Measurements from ENCODE around the gene PRRT1B. TPM values are rescaled to one million over a fixed set of nuclear protein-coding genes. Genes with fewer than 3 reads are reported as not detected.

Gene PRRT1B
- total RNA-seq, 1 experiment from 2014 or later: not detected

DNA sequence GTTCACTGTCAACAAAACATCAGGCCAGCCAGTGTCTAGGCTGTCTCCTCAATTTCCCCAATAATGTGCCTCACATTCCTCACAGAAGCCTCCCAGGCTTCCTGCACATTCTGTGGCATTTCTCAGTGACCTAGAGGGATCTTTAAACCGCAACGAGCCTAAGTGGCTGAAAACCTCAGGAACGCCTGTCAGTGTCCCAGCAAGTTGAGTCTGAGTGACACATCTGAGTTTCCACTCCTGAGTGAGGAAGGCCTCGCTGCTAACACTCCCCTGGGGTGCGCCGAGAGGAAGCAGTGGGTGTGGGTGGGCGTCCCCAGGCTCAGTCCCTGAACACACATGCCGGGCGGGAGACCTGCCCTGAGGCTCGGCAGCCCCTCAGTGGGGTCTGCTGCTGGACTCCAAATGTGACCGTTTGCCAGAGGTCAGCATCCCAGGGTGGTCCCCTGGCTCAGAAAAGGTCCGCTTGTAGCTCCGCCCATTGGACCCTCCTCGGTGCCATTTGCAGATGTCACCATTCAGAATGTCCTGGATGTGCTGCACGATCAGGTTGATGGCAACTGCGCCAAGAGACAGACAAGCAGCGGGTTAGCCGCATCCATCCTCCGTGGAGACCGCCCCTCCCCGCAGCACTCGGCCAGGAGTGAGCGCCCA is 20.5 kb upstream of the PRRT1B start:
- Histone ChIP-seq H3K79me2 (ENCODE audit: low read length) (peaks cover 2% of the 10 kb centered on the region), H3K9me3 (ENCODE audit: low read length) (no peaks in the 10 kb centered on the region), H3K4me2 (ENCODE audit: low read depth, low read length, poor library complexity, severe bottlenecking) (no peak overlapping the region), H3K36me3 (ENCODE audit: insufficient read depth, low read length) (no peaks in the 10 kb centered on the region; the same call in 1 of the 2 replicates), H3K27ac (ENCODE audit: low read length) (no peak overlapping the region), H3K27me3 (ENCODE audit: low read length) (no peaks in the 10 kb centered on the region), H3K9me2 (replicated peaks; ENCODE audit: insufficient read depth, low read length) (no peaks in the 10 kb centered on the region), H3K4me1 (ENCODE audit: low read length) (peaks cover 3% of the 10 kb centered on the region), H2AFZ (ENCODE audit: low read length) (no peak overlapping the region), H4K20me1 (ENCODE audit: insufficient read depth, low read depth, low read length) (no peaks in the 10 kb centered on the region), H3K4me3 (ENCODE audit: low read length) (no peak overlapping the region), H3K9ac (ENCODE audit: low read length) (no peak overlapping the region)
- no peak for DNase-seq

DNA sequence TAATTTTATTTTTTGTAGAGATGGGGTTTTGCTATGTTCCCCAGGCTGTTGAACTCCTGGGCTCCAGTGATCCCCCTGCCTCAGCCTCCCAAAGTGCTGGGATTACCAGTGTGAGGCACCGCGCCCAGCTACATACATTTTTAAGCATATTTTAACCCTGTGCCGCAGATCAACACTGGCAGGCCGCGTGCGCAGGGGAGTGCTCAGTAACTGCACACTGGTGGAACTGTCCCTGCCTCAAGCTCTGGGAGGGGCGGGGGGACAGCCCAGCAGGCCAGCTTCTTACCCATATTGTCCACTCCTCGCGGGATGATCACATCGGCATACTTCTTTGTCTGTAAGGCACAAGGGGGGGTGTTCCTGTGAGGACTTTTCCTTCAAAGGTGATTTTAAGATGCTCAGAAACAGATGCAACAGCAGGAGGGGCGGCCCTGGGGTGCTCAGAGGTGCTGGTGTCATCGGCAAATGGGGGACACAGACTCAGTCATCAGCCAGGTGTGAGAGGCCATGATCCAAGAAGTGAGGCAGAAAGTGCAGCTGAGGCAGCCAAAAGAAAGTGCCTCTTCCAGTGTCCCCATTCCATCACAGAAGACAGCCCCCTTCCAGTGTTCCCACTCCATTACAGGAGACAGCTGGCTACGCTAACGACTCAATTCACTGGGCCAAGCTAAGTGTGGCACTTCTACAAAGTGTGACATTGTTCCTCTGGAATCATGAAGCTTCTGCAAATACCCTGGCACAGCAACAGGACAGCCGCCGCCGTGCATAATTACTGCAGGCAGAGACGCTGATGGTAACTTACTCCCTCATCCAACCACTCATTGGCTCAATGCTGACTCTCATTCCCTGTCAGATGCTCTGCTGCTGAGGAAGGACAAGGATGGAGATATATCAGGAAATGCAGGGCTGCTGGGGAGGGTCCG is 19.4 kb upstream of the PRRT1B start:
- no peaks in the 10 kb centered on the region; the same call in 1 of the 2 replicates for H3K36me3 ChIP-seq (ENCODE audit: insufficient read depth, low read length)
- no peak overlapping the region for H3K4me3 ChIP-seq (ENCODE audit: low read length)
- H2AFZ ChIP-seq (ENCODE audit: low read length): no peak overlapping the region
- H3K9me3 ChIP-seq (ENCODE audit: low read length): no peaks in the 10 kb centered on the region
- H3K9ac ChIP-seq (ENCODE audit: low read length): no peak overlapping the region
- H3K4me1 ChIP-seq (ENCODE audit: low read length): peaks cover 10% of the 10 kb centered on the region
- H3K27ac ChIP-seq (ENCODE audit: low read length): no peak overlapping the region
- DNase-seq: no peak
- no peaks in the 10 kb centered on the region for H4K20me1 ChIP-seq (ENCODE audit: insufficient read depth, low read depth, low read length)
- no peaks in the 10 kb centered on the region for H3K27me3 ChIP-seq (ENCODE audit: low read length)
- no peaks in the 10 kb centered on the region for H3K9me2 ChIP-seq (replicated peaks; ENCODE audit: insufficient read depth, low read length)
- peaks cover 14% of the 10 kb centered on the region for H3K79me2 ChIP-seq (ENCODE audit: low read length)
- H3K4me2 ChIP-seq (ENCODE audit: low read depth, low read length, poor library complexity, severe bottlenecking): no peak overlapping the region

DNA sequence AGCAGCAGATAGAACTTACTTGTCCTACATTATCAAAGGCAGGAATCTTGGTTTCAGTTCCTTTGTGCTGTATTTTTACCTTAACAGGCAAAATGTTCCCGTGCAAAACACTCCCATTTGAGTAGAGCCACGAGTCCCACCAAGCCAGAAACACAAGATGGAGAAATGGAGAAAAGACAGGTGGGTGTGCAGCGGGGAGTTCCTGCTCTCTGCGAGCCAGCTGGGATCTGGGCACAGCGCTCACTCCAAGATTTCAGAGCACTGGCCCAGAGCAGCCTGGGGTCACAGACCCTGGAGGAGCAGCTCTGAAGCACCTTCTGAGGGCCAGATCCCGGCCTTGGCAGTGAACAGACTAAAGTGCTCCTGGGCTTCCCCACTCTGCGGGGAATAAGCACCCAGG is 17.1 kb upstream of the PRRT1B start:
- Histone ChIP-seq H3K36me3 (ENCODE audit: insufficient read depth, low read length) (no peaks in the 10 kb centered on the region), H3K4me1 (ENCODE audit: low read length) (peaks cover 14% of the 10 kb centered on the region), H3K79me2 (ENCODE audit: low read length) (peaks cover 14% of the 10 kb centered on the region), H3K9ac (ENCODE audit: low read length) (no peak overlapping the region), H2AFZ (ENCODE audit: low read length) (no peak overlapping the region), H3K4me3 (ENCODE audit: low read length) (no peak overlapping the region), H3K27me3 (ENCODE audit: low read length) (no peaks in the 10 kb centered on the region), H4K20me1 (ENCODE audit: insufficient read depth, low read depth, low read length) (no peaks in the 10 kb centered on the region), H3K27ac (ENCODE audit: low read length) (no peak overlapping the region), H3K9me2 (replicated peaks; ENCODE audit: insufficient read depth, low read length) (no peaks in the 10 kb centered on the region), H3K4me2 (ENCODE audit: low read depth, low read length, poor library complexity, severe bottlenecking) (no peak overlapping the region), H3K9me3 (ENCODE audit: low read length) (no peaks in the 10 kb centered on the region)
- DNase-seq: no peak

DNA sequence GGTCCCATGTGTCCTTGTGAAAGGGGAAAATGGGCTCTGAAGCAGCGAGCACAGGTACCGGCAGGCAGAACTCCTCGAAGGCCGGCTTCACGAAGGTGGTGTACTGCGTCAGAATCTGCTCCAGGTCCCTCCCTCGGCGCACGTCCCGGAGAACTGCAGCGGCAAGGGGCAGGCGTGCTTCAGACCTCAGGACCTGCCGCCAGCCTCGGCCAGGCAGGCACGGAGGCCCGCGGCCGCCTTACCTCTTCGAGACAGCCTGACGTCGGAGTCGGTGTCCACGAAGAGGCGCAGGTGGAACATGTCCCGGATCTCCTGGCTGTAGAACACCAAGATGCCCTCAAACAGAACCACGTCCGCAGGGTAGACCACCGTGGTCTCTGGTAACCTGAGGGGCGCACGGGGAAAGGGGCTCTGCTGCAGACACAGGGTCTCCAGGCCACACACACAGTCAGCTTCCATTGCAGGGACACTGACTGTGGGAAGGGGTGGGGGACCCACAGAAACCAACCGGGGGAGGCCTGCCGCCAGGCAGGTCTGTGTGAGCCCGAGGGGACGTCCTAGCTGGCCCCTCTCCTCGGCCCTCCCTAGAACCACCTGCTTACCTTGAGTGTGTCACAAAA is 16.3 kb upstream of the PRRT1B start:
- no peak for DNase-seq
- H3K36me3 ChIP-seq (ENCODE audit: insufficient read depth, low read length): no peaks in the 10 kb centered on the region
- H3K9ac ChIP-seq (ENCODE audit: low read length): no peak overlapping the region

DNA sequence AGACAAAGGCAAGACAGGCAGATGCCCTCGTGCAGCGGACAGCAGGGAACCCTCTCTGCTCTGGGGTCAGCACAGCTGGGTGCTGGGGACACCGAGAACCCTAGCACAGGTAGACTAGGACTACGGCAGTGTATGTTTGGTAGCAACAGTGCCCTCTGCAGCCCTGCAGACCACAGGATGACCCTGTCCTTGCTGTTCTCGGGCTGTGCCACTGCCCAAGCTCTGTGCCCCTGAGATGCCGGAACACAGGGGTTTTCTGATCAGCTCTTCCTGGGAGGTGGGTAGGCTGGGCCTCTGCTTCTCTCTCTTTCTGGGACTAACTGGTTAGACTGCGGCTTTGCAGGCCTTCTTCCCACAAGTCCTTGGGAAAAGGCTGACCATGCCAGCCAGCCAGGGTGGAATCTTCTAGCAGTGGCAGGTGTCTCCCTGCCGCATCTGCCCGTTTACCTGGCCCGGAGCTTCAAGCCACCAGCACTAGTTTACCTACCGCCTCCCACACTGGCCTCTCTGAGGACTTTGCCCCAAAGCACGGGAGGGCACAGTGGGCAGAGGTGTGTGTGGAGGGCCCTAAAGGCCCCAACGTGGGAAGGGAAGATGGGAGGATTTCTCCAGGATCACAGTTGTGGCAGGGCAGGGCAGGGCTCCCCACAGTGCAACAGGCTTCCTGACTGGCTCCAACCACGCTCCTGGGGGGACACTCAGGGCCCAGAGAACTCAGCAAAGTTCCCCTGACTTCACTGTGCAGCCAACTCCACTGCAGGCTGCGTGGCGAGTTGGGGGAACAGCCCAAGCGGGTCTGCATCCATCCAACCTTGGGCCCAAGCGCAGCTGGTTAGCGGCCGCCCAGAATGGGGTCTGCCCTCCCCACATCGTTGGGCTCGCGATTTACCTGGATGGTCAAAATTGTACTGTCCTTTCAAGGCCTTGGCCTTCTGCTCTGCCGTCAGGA is 15.5 kb upstream of the PRRT1B start:
- DNase-seq: no peak
- Histone ChIP-seq H3K27me3 (ENCODE audit: low read length) (no peaks in the 10 kb centered on the region), H2AFZ (ENCODE audit: low read length) (no peak overlapping the region), H3K4me1 (ENCODE audit: low read length) (peaks cover 14% of the 10 kb centered on the region), H3K9ac (ENCODE audit: low read length) (peak overlapping the region; percentile 97), H3K27ac (ENCODE audit: low read length) (peak overlapping the region; percentile 26; the same call in 1 of the 2 replicates), H3K4me3 (ENCODE audit: low read length) (peak overlapping the region; percentile 98), H3K9me3 (ENCODE audit: low read length) (no peaks in the 10 kb centered on the region), H3K4me2 (ENCODE audit: low read depth, low read length, poor library complexity, severe bottlenecking) (peak overlapping the region; percentile 99), H3K36me3 (ENCODE audit: insufficient read depth, low read length) (no peaks in the 10 kb centered on the region), H4K20me1 (ENCODE audit: insufficient read depth, low read depth, low read length) (no peaks in the 10 kb centered on the region), H3K79me2 (ENCODE audit: low read length) (peaks cover 14% of the 10 kb centered on the region), H3K9me2 (replicated peaks; ENCODE audit: insufficient read depth, low read length) (no peaks in the 10 kb centered on the region)

More for the DNA sequence above, 16.3 kb upstream of the PRRT1B start:
- Histone ChIP-seq H3K9me2 (replicated peaks; ENCODE audit: insufficient read depth, low read length) (no peaks in the 10 kb centered on the region), H4K20me1 (ENCODE audit: insufficient read depth, low read depth, low read length) (no peaks in the 10 kb centered on the region), H3K9me3 (ENCODE audit: low read length) (no peaks in the 10 kb centered on the region), H3K27ac (ENCODE audit: low read length) (no peak overlapping the region), H2AFZ (ENCODE audit: low read length) (no peak overlapping the region), H3K4me2 (ENCODE audit: low read depth, low read length, poor library complexity, severe bottlenecking) (no peak overlapping the region), H3K27me3 (ENCODE audit: low read length) (no peaks in the 10 kb centered on the region), H3K79me2 (ENCODE audit: low read length) (peaks cover 14% of the 10 kb centered on the region), H3K4me3 (ENCODE audit: low read length) (no peak overlapping the region), H3K4me1 (ENCODE audit: low read length) (peaks cover 14% of the 10 kb centered on the region)

DNA sequence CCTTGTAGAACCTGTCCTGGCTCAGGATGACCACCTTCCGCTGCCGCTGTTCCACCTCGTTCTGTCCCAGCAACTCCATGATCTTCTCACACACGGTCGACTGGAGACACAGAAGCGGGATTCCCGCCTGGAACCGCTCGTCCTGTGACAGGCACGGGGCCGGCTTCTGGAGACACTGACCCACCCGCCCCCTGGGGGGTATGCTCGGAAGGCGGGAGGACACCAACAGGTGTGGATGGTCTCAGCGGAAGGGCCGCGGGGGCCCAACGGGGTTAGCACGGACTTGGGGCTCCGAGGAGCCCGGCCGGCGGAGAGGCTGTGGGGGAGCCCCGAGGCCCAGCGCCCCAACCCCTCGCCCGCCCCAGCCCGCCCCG is 14.8 kb upstream of the PRRT1B start:
- peak overlapping the region; percentile 78; the same call in 1 of the 2 replicates for H2AFZ ChIP-seq (ENCODE audit: low read length)
- DNase-seq: peak; percentile 62
- no peaks in the 10 kb centered on the region for H4K20me1 ChIP-seq (ENCODE audit: insufficient read depth, low read depth, low read length)
- no peaks in the 10 kb centered on the region for H3K36me3 ChIP-seq (ENCODE audit: insufficient read depth, low read length)
- no peaks in the 10 kb centered on the region for H3K9me2 ChIP-seq (replicated peaks; ENCODE audit: insufficient read depth, low read length)
- H3K79me2 ChIP-seq (ENCODE audit: low read length): peaks cover 14% of the 10 kb centered on the region
- H3K4me1 ChIP-seq (ENCODE audit: low read length): peaks cover 14% of the 10 kb centered on the region
- H3K27ac ChIP-seq (ENCODE audit: low read length): peak overlapping the region; percentile 26; the same call in 1 of the 2 replicates
- no peaks in the 10 kb centered on the region for H3K27me3 ChIP-seq (ENCODE audit: low read length)
- H3K9ac ChIP-seq (ENCODE audit: low read length): peak overlapping the region; percentile 97
- H3K9me3 ChIP-seq (ENCODE audit: low read length): no peaks in the 10 kb centered on the region
- peak overlapping the region; percentile 99 for H3K4me2 ChIP-seq (ENCODE audit: low read depth, low read length, poor library complexity, severe bottlenecking)
- peak overlapping the region; percentile 98 for H3K4me3 ChIP-seq (ENCODE audit: low read length)

DNA sequence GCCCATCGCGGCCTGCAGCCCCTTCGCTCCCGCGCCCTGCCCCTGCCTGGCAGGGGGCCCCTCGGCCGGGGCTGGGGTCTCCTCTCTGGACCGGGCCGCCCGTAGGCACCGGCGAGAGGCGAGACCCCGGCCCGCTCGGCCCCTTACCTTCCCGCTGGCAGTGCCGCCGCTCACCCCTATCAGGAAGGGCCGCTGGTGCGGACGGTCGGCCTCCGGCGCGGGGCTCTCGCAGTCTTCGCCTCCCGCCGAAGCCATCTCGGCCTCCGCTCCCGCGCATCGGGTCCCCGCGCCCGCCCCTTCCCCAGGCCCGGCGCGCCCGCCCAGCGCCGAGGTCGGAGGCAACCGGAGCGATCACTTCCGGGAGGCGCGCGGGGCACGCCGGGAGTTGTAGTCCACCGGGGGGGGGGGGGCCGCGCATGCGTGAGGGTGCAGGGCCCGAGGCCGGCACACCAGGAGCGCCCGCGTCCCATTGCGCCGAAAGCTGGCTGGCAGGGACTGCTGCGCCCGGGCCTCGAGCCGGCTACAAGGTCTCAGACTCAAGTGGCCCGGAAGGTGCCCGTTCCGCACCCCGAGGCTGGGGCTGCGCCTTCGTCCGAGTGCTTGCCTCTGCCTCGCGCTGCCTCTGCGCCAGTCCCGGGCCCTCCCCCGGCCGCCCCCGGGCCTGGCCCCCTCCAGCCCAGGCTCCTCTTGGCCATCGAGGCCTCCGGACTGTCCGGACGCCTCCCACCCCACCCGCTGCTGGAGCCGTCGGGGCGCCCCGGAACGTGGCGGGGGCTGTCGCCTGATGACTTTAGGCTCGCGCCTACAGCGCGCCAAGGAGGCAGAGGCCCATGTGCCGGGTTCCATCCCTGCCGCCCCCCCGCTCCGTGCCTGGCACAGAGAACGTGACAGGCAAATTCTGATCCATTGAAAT is 14.1 kb upstream of the PRRT1B start, which contains the start of gene UCK1:
Gene UCK1, minus strand, starts transcription at position 344 of the 913 bp plus-strand sequence. Its CDS starts 89 bp downstream, at position 255.
- Histone ChIP-seq H4K20me1 (ENCODE audit: insufficient read depth, low read depth, low read length) (no peaks in the 10 kb centered on the region), H3K36me3 (ENCODE audit: insufficient read depth, low read length) (no peaks in the 10 kb centered on the region), H3K9ac (ENCODE audit: low read length) (peak within 1 kb of the TSS; percentile 97), H3K9me2 (replicated peaks; ENCODE audit: insufficient read depth, low read length) (no peaks in the 10 kb centered on the region), H3K79me2 (ENCODE audit: low read length) (peaks cover 14% of the 10 kb centered on the region), H3K27me3 (ENCODE audit: low read length) (no peaks in the 10 kb centered on the region), H3K9me3 (ENCODE audit: low read length) (no peaks in the 10 kb centered on the region), H3K4me1 (ENCODE audit: low read length) (peaks cover 14% of the 10 kb centered on the region), H3K4me2 (ENCODE audit: low read depth, low read length, poor library complexity, severe bottlenecking) (peak within 1 kb of the TSS; percentile 99), H3K4me3 (ENCODE audit: low read length) (peak within 1 kb of the TSS; percentile 98), H2AFZ (ENCODE audit: low read length) (peak within 1 kb of the TSS; percentile 91; the same call in 1 of the 2 replicates), H3K27ac (ENCODE audit: low read length) (peak within 1 kb of the TSS; percentile 26; the same call in 1 of the 2 replicates)
- peak; percentile 93 for DNase-seq
